ENCODE data around the gene ALKBH4. TPM values are rescaled to one million over a fixed set of nuclear protein-coding genes. Genes with fewer than 3 reads are reported as not detected.
A peak's percentile ranks its signal among the peaks of the same experiment; 100 is the strongest.

Gene ALKBH4
- total RNA-seq, 2 experiments from 2014 or later = 2.9 to 3.5 TPM

- TF ChIP-seq CTCF (IDR thresholded peaks at IDR 0.05) = no peak
- Mint-ChIP-seq H3K9me3 (no peaks in the 10 kb centered on the region), H3K4me1 (ENCODE audit: low read depth) (peaks cover 4% of the 10 kb centered on the region), H3K27me3 (no peaks in the 10 kb centered on the region), H3K36me3 (ENCODE audit: low read depth) (peaks cover 2% of the 10 kb centered on the region), H3K4me3 (no peak overlapping the region), H3K27ac (no peak overlapping the region)
- H3K4me1 ChIP-seq (ENCODE audit: insufficient read depth, low read length) = peaks cover 5% of the 10 kb centered on the region
- peaks cover 24% of the 10 kb centered on the region for H3K36me3 ChIP-seq (ENCODE audit: insufficient read depth, low read length)
- H3K4me3 ChIP-seq (ENCODE audit: low read length) = no peak overlapping the region
- intact Hi-C loops (cut with DNase I, micrococcal nuclease) = loop anchor here in 1 of 2 experiments (2.0 kb wide), 1 partner anchor 39 kb away; no protein-coding TSS in a partner anchor
- H3K27ac ChIP-seq (ENCODE audit: low read depth in 1 of 2, low read length in 2 of 2) = no peak overlapping the region
- POLR2A ChIA-PET = interaction anchor here (2.0 to 2.5 kb wide), 2 partner anchors 39 to 55 kb away, joined by 8 read pairs; partner anchors contain the start of gene PRKRIP1
- CTCF ChIA-PET = interaction anchor here (0.6 to 6.3 kb wide), 3 partner anchors 14 to 47 kb away, joined by 4 to 43 read pairs (median 11); no protein-coding TSS in a partner anchor
- ATAC-seq (ENCODE audit: poor library complexity) = no peak
- no peaks in the 10 kb centered on the region for H3K27me3 ChIP-seq (ENCODE audit: control insufficient read depth in 1 of 2, insufficient read depth in 2 of 2, low read length in 2 of 2)
- DNase-seq = no peak
- H3K9me3 ChIP-seq (ENCODE audit: control insufficient read depth in 1 of 2, insufficient read depth in 1 of 2, low read length in 2 of 2) = no peaks in the 10 kb centered on the region
Measured at GRCh38 chr7:102451371-102452054, 13.2 kb downstream of the ALKBH4 start.

GRCh38 chr7:102450242-102450641 is 14.4 kb downstream of the ALKBH4 start:
- peaks cover 5% of the 10 kb centered on the region for H3K4me1 ChIP-seq (ENCODE audit: insufficient read depth, low read length)
- peaks cover 21% of the 10 kb centered on the region for H3K36me3 ChIP-seq (ENCODE audit: insufficient read depth, low read length)
- no peak overlapping the region for H3K27ac ChIP-seq (ENCODE audit: low read depth in 1 of 2, low read length in 2 of 2)
- ChIA-PET CTCF (interaction anchor here (0.6 to 6.3 kb wide), 10 partner anchors 14 to 59 kb away, joined by 3 to 43 read pairs (median 4); no protein-coding TSS in a partner anchor), POLR2A (interaction anchor here (0.8 to 2.5 kb wide), 7 partner anchors 18 to 54 kb away, joined by 3 to 14 read pairs (median 8); partner anchors contain the start of gene PRKRIP1)
- peak; percentile 44 to 79 (median 56) for DNase-seq
- Mint-ChIP-seq H3K4me3 (no peak overlapping the region), H3K4me1 (ENCODE audit: low read depth) (peaks cover 4% of the 10 kb centered on the region), H3K9me3 (no peaks in the 10 kb centered on the region), H3K36me3 (ENCODE audit: low read depth) (no peaks in the 10 kb centered on the region), H3K27me3 (no peaks in the 10 kb centered on the region), H3K27ac (no peak overlapping the region)
- peak; percentile 66 for TF ChIP-seq CTCF (IDR thresholded peaks at IDR 0.05)
- H3K9me3 ChIP-seq (ENCODE audit: control insufficient read depth in 1 of 2, insufficient read depth in 1 of 2, low read length in 2 of 2) = no peaks in the 10 kb centered on the region
- no peaks in the 10 kb centered on the region for H3K27me3 ChIP-seq (ENCODE audit: control insufficient read depth in 1 of 2, insufficient read depth in 2 of 2, low read length in 2 of 2)
- intact Hi-C loops (cut with DNase I, micrococcal nuclease) = loop anchor here (1.0 to 2.0 kb wide), 3 partner anchors 37 to 46 kb away; no protein-coding TSS in a partner anchor
- peak; percentile 95 for ATAC-seq (ENCODE audit: poor library complexity)
- no peak overlapping the region for H3K4me3 ChIP-seq (ENCODE audit: low read length)

- ATAC-seq (ENCODE audit: poor library complexity) = no peak
- H3K27me3 ChIP-seq (ENCODE audit: control insufficient read depth in 1 of 2, insufficient read depth in 2 of 2, low read length in 2 of 2) = no peaks in the 10 kb centered on the region
- Mint-ChIP-seq H3K36me3 (ENCODE audit: low read depth) (no peaks in the 10 kb centered on the region), H3K27ac (no peak overlapping the region), H3K27me3 (no peaks in the 10 kb centered on the region), H3K4me1 (ENCODE audit: low read depth) (peaks cover 4% of the 10 kb centered on the region), H3K9me3 (no peaks in the 10 kb centered on the region), H3K4me3 (no peak overlapping the region)
- intact Hi-C loops (cut with DNase I, micrococcal nuclease) = no loop called here
- ChIA-PET POLR2A (interaction anchor here (1.1 to 2.5 kb wide), 4 partner anchors 23 to 53 kb away, joined by 8 to 14 read pairs (median 8); partner anchors contain the start of gene PRKRIP1), CTCF (interaction anchor here (0.7 to 6.3 kb wide), 5 partner anchors 15 to 45 kb away, joined by 3 to 43 read pairs (median 8); no protein-coding TSS in a partner anchor)
- no peaks in the 10 kb centered on the region for H3K9me3 ChIP-seq (ENCODE audit: control insufficient read depth in 1 of 2, insufficient read depth in 1 of 2, low read length in 2 of 2)
- DNase-seq = no peak
- H3K27ac ChIP-seq (ENCODE audit: low read depth in 1 of 2, low read length in 2 of 2) = no peak overlapping the region
- peaks cover 24% of the 10 kb centered on the region for H3K36me3 ChIP-seq (ENCODE audit: insufficient read depth, low read length)
- H3K4me1 ChIP-seq (ENCODE audit: insufficient read depth, low read length) = peaks cover 5% of the 10 kb centered on the region
- H3K4me3 ChIP-seq (ENCODE audit: low read length) = no peak overlapping the region
- no peak for TF ChIP-seq CTCF (IDR thresholded peaks at IDR 0.05)
Measured at GRCh38 chr7:102449136-102449535, 15.5 kb downstream of the ALKBH4 start.

Data from CD4-positive, alpha-beta T cell (primary cell).